Measurements from ENCODE around the gene LOXL4.

LOXL4 gene

GRCh38 chr10:98267894-98268693, at the start of gene LOXL4:
TSS of gene LOXL4 (minus strand) at chr10:98268194. CDS start at chr10:98263019, 5,175 bp downstream.
- no peak for DNase-seq (ENCODE audit: low read depth in 2 of 2)

- DNase-seq (ENCODE audit: low read depth in 2 of 2): no peak
Measured at GRCh38 chr10:98316661-98317060, 48.7 kb upstream of the LOXL4 start.

GRCh38 chr10:98316170-98316569, 48.2 kb upstream of the LOXL4 start:
- DNase-seq (ENCODE audit: low read depth in 2 of 2): no peak

- no peak for DNase-seq (ENCODE audit: low read depth in 2 of 2)
Measured at GRCh38 chr10:98314532-98315284, 46.7 kb upstream of the LOXL4 start.

GRCh38 chr10:98313598-98313997, 45.6 kb upstream of the LOXL4 start:
- no peak for DNase-seq (ENCODE audit: low read depth in 2 of 2)

- no peak for DNase-seq (ENCODE audit: low read depth in 2 of 2)
Measured at GRCh38 chr10:98312822-98313221, 44.8 kb upstream of the LOXL4 start.

GRCh38 chr10:98312349-98312748, 44.4 kb upstream of the LOXL4 start:
- no peak for DNase-seq (ENCODE audit: low read depth in 2 of 2)

GRCh38 chr10:98310701-98311100, 42.7 kb upstream of the LOXL4 start:
- DNase-seq (ENCODE audit: low read depth in 2 of 2): no peak

- no peak for DNase-seq (ENCODE audit: low read depth in 2 of 2)
Measured at GRCh38 chr10:98309366-98310355, 41.7 kb upstream of the LOXL4 start.

GRCh38 chr10:98308669-98309365, 40.8 kb upstream of the LOXL4 start:
- no peak for DNase-seq (ENCODE audit: low read depth in 2 of 2)

- DNase-seq (ENCODE audit: low read depth in 2 of 2): no peak
Measured at GRCh38 chr10:98307916-98308541, 40.0 kb upstream of the LOXL4 start.

GRCh38 chr10:98306501-98306900, 38.5 kb upstream of the LOXL4 start:
- DNase-seq (ENCODE audit: low read depth in 2 of 2): no peak

- no peak for DNase-seq (ENCODE audit: low read depth in 2 of 2)
Measured at GRCh38 chr10:98303569-98303968, 35.6 kb upstream of the LOXL4 start.

- DNase-seq (ENCODE audit: low read depth in 2 of 2): no peak
Measured at GRCh38 chr10:98302741-98303365, 34.9 kb upstream of the LOXL4 start.

GRCh38 chr10:98301664-98302319, 33.8 kb upstream of the LOXL4 start:
- no peak for DNase-seq (ENCODE audit: low read depth in 2 of 2)

GRCh38 chr10:98300526-98301229, 32.7 kb upstream of the LOXL4 start:
- no peak for DNase-seq (ENCODE audit: low read depth in 2 of 2)

GRCh38 chr10:98299341-98299740, 31.3 kb upstream of the LOXL4 start:
- DNase-seq (ENCODE audit: low read depth in 2 of 2): no peak

- no peak for DNase-seq (ENCODE audit: low read depth in 2 of 2)
Measured at GRCh38 chr10:98296524-98296923, 28.5 kb upstream of the LOXL4 start.

- DNase-seq (ENCODE audit: low read depth in 2 of 2): no peak
Measured at GRCh38 chr10:98295907-98296306, 27.9 kb upstream of the LOXL4 start.

All from stimulated activated CD8-positive, alpha-beta memory T cell treated with anti-CD3 and anti-CD28 coated beads, Interleukin-15, amount 100 ng/mL, for 4 hours (primary cell).